ENCODE results near the gene MAST4.

The MAST4 gene

GRCh38 chr5:66860199-66860975, 264.2 kb downstream of the MAST4 start:
- no peak for TF ChIP-seq CTCF (IDR thresholded peaks at IDR 0.05; ENCODE audit: insufficient read depth, low read depth, low read length, missing control alignments)
- no peak overlapping the region for H3K4me3 ChIP-seq (ENCODE audit: low read depth, low read length)
- no peak for DNase-seq (ENCODE audit: low read depth)

- TF ChIP-seq CTCF (IDR thresholded peaks at IDR 0.05; ENCODE audit: insufficient read depth, low read depth, low read length, missing control alignments): no peak
- H3K4me3 ChIP-seq (ENCODE audit: low read depth, low read length): no peak overlapping the region
- no peak for DNase-seq (ENCODE audit: low read depth)
Measured at GRCh38 chr5:66861402-66861801, 265.2 kb downstream of the MAST4 start.

- H3K4me3 ChIP-seq (ENCODE audit: low read depth, low read length): no peak overlapping the region
- DNase-seq (ENCODE audit: low read depth): no peak
- TF ChIP-seq CTCF (IDR thresholded peaks at IDR 0.05; ENCODE audit: insufficient read depth, low read depth, low read length, missing control alignments): no peak
Measured at GRCh38 chr5:66862020-66862419, 265.8 kb downstream of the MAST4 start.

DNA sequence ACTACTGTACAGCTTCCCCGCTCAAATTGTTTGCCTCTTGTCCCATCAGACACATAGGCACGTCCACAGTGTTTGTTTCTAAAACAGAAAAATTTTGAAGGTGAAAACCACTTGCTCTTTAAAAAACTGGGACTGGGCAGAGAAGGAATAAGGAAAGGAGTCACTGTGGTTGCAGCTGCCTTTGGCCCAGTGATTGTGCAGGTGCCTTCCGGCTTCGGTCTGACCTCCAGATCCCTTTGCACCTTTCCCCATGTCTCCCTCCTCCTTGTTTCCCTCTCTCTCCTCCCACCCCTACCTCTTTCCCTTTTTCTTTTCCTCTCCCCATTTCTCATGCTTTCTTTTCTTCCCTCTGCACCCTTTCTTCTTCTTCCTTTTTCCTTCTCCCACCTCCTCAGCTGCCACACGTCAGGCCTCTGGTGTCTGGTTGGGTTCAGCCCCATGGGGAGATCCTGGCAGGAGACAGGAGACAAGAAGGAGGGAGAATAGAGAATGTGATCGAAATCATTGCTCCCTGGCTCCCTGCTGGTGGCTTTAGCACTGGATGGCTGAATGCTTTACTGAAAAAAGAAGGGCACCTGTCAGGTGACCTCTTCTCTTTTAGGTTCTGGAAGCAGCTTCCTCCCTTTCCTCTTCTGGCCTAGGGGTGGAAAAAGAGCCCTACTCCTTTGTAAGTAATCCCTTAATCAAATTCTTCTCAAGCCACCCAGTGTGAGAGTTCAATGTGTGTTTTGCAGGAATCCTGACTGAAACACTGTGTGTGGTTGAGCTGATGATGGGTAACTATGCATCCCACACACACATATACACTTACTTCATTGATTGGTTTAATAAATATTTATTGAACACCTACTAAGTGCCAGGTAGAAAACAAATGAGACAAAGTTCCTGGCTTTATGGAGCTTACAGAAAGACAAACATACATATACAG, 267.3 kb downstream of the MAST4 start:
- no peak for DNase-seq (ENCODE audit: low read depth)

DNA sequence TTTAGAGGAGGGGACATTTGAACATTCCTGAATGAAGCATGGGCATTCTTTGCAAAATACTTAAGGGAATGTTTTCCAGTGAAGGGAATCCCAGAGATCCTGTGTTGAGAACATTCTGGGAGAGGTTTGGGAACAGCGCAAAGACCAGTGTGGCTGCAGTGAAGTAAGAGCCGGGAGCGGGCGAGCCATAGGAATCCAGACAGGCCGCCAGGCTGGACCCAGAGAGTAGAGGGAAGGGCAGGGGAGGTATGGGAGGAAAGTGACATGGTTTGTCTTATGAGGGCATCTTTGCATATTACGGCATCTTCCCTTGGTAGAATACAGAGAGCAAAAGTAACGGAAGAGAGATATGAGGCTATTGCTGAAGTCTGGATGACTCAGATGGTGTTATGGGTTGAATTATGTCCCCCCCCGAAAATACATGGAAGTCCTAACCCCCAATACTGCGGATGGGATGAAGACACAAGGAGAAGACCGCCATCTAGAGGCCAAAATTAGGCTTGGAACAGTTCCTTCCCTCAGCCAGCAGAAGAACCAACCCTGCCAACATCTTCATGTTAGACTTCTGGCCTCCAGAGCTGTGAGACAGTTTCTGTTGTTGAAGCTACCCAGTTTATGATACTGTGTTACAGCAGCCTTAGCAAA, 268.2 kb downstream of the MAST4 start:
- peak; percentile 17 for TF ChIP-seq CTCF (IDR thresholded peaks at IDR 0.05; ENCODE audit: insufficient read depth, low read depth, low read length, missing control alignments)
- H3K4me3 ChIP-seq (ENCODE audit: low read depth, low read length): no peak overlapping the region
- DNase-seq (ENCODE audit: low read depth): peak; percentile 8

More for the DNA sequence above, 267.3 kb downstream of the MAST4 start:
- no peak for TF ChIP-seq CTCF (IDR thresholded peaks at IDR 0.05; ENCODE audit: insufficient read depth, low read depth, low read length, missing control alignments)
- no peak overlapping the region for H3K4me3 ChIP-seq (ENCODE audit: low read depth, low read length)

DNA sequence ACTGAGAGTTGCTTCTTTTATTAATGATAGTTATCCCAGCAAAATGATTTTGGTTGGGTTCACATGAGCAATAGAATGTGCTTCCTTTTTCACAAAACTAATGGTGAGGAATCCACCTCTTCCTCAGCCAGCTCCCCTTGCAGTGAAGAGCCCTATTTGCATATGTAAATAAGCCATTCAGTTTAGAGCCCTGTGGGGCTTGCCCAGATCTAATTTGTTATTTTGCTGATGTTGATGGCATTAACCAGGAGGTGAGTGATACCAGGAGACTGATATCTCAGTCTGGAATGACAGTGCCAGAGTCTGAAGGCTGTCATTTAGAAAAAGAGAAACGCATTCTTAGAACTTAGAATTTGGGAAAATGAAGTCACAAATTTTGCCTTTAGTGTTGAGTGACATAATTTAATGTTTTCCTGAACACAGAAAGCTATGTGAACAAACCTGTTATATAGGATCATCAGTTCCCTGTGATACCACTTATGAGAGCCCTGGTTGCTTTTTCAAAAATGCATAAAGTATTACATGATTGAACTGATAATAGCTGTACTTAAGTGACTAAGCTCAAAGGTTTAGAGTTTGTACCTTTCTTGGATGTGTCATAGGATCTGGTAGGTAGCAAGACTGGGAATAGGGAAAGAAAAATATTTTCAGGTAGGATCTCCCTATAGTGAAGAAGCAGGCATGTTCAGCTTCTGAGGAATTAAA, 271.6 kb downstream of the MAST4 start:
- TF ChIP-seq CTCF (IDR thresholded peaks at IDR 0.05; ENCODE audit: insufficient read depth, low read depth, low read length, missing control alignments): no peak
- no peak for DNase-seq (ENCODE audit: low read depth)
- H3K4me3 ChIP-seq (ENCODE audit: low read depth, low read length): no peak overlapping the region

Measured in GM12865 (cell line).